GM18858 (cell line): Measurements from ENCODE around the gene CORO1C.
"Not testable (repeated sequence)": the region's sequence is repeated elsewhere in the genome, so short reads cannot be mapped to it uniquely, and the experiment has no call there.

Experiments
- ATAC-seq: cut with Tn5 transposase; IDR thresholded peaks from one replicate; pipeline ENCODE4 v1.9.1; 2021; ENCODE audit not compliant: unreplicated experiment

CORO1C gene

GRCh38 chr12:108731105-108731865 is at the start of gene CORO1C:
CORO1C (minus strand) TSS chr12:108731518; CDS start chr12:108701318, 30,200 bp downstream.
- peak; percentile 61 for ATAC-seq

DNA sequence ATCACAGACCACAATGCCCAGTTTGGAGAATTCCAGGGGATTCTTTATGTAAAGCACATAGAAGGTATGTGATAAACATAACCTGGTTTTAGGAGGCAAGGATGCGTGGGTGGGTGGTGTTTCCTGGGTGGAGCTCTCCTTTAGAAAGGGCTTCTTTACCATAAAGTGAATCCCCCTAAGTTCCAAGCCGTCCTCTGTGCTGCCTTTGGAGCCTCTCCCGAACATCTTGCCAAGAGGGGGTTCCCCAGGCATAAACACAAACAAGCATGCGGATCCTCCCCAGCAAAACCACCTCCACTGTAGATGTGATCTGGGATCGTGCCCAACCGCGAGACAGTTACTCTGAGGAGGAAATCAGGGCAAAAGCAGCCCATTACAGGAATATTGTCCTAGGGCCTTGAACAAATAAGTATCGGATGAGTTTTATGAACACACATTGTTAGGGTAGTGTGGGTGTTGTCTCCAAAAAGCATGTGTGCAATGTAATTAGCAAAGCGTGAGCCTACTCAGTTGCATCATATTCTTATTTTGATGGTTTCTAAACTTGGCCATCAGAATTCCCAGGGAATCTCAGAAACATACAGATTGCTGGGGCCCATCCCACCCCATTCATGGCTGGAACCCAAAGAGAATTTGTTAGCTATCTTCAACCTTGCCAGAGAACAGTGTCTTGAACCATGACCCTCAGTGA is 48.8 kb upstream of the CORO1C start:
- no peak for ATAC-seq

- no peak for ATAC-seq
Observed at GRCh38 chr12:108778053-108778452, 46.7 kb upstream of the CORO1C start.

DNA sequence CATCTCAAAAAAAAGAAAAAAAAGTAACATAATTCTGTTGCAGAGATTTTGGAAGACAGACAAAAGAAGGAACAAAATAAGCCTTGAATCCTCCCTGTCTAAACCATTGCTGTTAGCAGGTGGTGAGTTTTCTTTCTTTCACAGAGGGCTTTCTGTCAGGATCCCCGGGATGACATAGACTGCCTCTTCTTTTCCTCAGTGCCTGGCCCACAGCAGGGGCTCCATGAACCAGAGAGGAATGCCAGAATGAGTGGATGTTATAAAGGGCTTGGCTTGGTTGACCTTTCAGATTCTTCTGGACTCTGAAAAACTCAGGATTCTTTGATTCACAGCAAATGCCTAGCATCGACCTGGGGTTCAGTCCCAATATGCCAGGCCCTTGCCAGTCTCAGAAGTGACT is 45.8 kb upstream of the CORO1C start:
- ATAC-seq = no peak

- ATAC-seq = no peak
Observed at GRCh38 chr12:108773798-108774788, 42.8 kb upstream of the CORO1C start.

GRCh38 chr12:108772891-108773797 is 41.8 kb upstream of the CORO1C start:
- ATAC-seq = no peak

DNA sequence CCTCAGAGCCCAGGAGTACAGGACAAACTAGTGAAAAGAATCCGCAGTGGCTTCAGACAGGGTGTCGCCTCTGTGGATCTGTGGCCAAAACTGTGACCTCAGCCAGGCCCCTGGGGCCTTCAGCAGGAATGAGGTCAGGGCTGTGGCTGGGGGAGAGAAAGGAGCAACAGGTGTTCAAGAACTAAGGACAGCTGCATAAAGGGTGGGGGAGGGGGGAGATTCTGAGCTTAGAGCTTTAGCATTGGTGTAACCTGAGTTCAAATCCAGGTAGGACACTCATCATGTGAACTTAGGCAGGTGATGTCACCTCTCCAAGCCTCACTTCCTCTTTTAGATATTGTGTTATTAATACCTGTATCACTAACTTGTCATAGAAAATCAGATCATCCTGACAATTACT is 40.9 kb upstream of the CORO1C start:
- ATAC-seq = no peak

GRCh38 chr12:108771835-108772234 is 40.5 kb upstream of the CORO1C start:
- not testable (repeated sequence) for ATAC-seq

DNA sequence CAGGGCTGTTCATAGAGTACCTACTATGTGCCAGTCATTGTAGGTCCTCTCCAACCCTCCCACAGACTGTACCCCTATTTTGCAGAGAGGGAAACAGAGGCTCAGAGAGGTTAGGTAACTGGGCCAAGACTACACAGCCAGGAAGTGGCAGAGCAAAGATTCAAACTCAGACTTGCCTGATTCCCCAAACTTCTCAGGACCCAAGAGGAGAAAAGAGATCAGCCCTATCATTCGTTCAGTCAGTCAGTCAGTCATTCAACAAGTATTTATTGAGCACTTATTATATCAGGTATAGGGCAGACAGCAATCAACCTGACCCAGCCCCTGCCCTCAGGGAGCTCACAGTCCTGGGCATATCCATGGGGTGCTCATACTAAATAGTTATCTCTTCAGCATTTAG is 39.6 kb upstream of the CORO1C start:
- ATAC-seq = no peak

- no peak for ATAC-seq
Observed at GRCh38 chr12:108770269-108770829, 39.0 kb upstream of the CORO1C start.

GRCh38 chr12:108768591-108769500 is 37.5 kb upstream of the CORO1C start:
- no peak for ATAC-seq

- ATAC-seq = no peak
Observed at GRCh38 chr12:108766294-108766693, 35.0 kb upstream of the CORO1C start.

- no peak for ATAC-seq
Observed at GRCh38 chr12:108765289-108765764, 34.0 kb upstream of the CORO1C start.

DNA sequence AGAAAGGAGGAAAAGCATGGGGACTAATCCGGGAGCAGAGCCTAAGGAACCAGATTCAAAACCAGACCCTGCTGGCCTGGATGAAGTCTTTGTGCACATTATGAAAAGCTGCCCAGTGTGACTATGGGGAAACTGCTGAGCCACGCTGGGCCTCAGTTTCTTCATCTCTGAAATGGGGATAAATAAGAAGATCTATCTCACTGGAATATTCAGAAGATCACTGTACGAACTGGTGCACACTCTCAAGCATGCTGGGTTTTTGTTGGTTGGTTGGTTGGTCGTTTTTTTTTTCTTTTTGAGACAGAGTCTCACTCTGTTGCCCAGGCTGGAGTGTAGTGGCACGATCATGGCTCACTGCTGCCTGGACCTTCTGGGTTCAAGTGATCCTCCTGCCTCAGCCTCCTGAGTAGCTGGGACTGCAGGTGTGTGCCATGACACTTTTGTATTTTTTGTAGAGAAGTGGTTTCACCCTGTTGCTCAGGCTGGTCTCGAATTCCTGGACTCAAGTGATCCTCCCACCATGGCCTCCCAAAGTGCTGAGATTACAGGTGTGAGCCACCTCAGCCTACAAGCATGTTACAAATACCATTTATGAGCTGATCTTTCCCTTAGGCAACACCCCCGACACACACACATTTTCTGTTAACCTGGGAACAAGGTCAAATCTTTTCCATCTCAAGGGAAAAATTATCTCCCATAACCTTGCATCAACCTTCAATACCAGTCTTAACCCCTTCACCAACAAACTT is 33.4 kb upstream of the CORO1C start:
- no peak for ATAC-seq

- no peak for ATAC-seq
Observed at GRCh38 chr12:108761226-108761625, 29.9 kb upstream of the CORO1C start.

GRCh38 chr12:108759924-108760323 is 28.6 kb upstream of the CORO1C start:
- no peak for ATAC-seq

DNA sequence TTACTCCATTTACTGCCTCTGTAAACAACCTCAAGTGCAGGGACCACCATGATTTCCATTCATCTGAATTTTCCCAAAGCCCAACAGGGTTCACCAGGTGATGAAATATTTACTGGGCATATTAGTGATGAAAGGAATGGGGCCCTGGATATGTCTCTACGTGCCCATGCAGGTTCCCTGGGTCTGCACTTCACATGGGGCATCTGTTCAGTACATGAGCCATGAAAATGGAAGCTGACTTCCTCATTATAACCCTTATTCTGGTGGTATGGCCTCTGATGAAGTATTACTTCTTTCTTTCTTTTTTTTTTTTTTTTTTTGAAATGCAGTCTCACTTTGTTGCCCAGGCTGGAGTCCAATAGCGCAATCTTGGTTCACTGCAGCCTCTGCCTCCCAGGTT is 26.5 kb upstream of the CORO1C start:
- no peak for ATAC-seq

- no peak for ATAC-seq
Observed at GRCh38 chr12:108756421-108756820, 25.1 kb upstream of the CORO1C start.
